Measurements from ENCODE around the gene ADIPOR1. TPM values are rescaled to one million over a fixed set of nuclear protein-coding genes. Genes with fewer than 3 reads are reported as not detected.

The ADIPOR1 gene
- total and polyA plus RNA-seq, 9 donors, result 39.7 to 119 (median 49.7) TPM

DNA sequence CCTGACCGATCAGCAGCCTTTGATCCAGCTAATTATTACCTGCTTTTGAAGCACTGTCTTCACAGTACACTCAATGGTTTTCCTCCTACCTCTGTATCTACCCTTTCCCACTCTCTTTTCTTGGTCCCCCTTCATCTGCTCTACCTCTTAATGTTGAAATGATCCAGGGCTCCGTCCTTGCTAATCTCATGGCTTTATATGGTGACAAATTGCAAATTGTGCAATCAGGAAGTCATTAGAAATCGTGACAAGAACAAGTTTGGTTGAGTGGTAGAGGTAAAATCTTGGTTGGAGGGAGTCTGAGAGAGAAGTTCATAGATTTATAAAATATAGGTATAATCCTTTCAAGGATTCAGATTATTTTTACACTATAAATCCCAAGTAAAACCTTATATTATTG, 18.5 kb upstream of the ADIPOR1 start:
- H3K4me1 ChIP-seq (ENCODE audit: insufficient read depth), result no peaks in the 10 kb centered on the region
- DNase-seq, result no peak
- no peak for TF ChIP-seq POLR2A (IDR thresholded peaks at IDR 0.05)
- TF ChIP-seq CTCF (IDR thresholded peaks at IDR 0.05), result no peak
- no peak for TF ChIP-seq EP300 (IDR thresholded peaks at IDR 0.05)
- H3K4me3 ChIP-seq, result no peak overlapping the region
- 49 to 55% (median 55%) methylated on average over 3 of the region's 3 CpGs for WGBS, 3 donors
- no peak overlapping the region for H3K27ac ChIP-seq
- H3K36me3 ChIP-seq, result no peaks in the 10 kb centered on the region
- H3K9me3 ChIP-seq, result no peaks in the 10 kb centered on the region
- no peaks in the 10 kb centered on the region for H3K27me3 ChIP-seq
- intact Hi-C loops (cut with DNase I), result no loop called here

- TF ChIP-seq EP300 (IDR thresholded peaks at IDR 0.05) (no peak), POLR2A (IDR thresholded peaks at IDR 0.05) (no peak), CTCF (IDR thresholded peaks at IDR 0.05) (no peak)
- Histone ChIP-seq H3K27me3 (no peaks in the 10 kb centered on the region), H3K4me1 (ENCODE audit: insufficient read depth) (no peaks in the 10 kb centered on the region), H3K9me3 (no peaks in the 10 kb centered on the region), H3K27ac (no peak overlapping the region), H3K36me3 (no peaks in the 10 kb centered on the region), H3K4me3 (no peak overlapping the region)
- intact Hi-C loops (cut with DNase I), result no loop called here
- DNase-seq, result no peak
- 76 to 85% (median 81%) methylated on average over 3 of the region's 3 CpGs for whole genome bisulfite sequencing, 3 donors
Observed at GRCh38 chr1:202974856-202975255, 16.7 kb upstream of the ADIPOR1 start.

GRCh38 chr1:202972046-202972445, 13.9 kb upstream of the ADIPOR1 start:
- Histone ChIP-seq H3K4me1 (ENCODE audit: insufficient read depth) (no peaks in the 10 kb centered on the region), H3K4me3 (no peak overlapping the region), H3K9me3 (no peaks in the 10 kb centered on the region), H3K27ac (no peak overlapping the region), H3K27me3 (no peaks in the 10 kb centered on the region), H3K36me3 (no peaks in the 10 kb centered on the region)
- intact Hi-C loops (cut with DNase I), result no loop called here
- 66 to 67% (median 66%) methylated on average over 4 of the region's 4 CpGs for WGBS, 3 donors
- DNase-seq, result no peak
- TF ChIP-seq CTCF (IDR thresholded peaks at IDR 0.05) (no peak), POLR2A (IDR thresholded peaks at IDR 0.05) (no peak), EP300 (IDR thresholded peaks at IDR 0.05) (no peak)

DNA sequence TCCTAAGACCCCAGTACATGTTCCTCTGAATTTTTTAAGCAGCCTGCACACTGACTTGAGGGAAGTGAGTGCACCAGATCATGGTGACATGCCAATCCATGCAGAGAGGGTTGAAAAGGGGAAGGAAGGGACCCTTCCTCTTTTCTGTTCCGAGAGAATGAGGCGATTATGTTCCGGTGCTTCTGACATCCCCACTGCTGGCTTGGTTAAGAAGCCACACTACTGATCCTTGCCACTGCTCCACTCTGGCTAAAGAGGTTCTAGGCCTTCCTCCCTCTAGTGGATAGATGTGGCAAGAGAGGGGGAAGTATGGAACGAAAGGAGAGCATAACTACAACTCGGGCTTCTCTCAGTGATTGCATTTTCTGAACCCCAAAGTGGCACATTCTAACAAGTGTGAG, 10.8 kb upstream of the ADIPOR1 start:
- peak in 1 of 5 donors; percentile 43 for DNase-seq
- H3K9me3 ChIP-seq, result no peaks in the 10 kb centered on the region
- H3K36me3 ChIP-seq, result no peaks in the 10 kb centered on the region
- no peak overlapping the region for H3K27ac ChIP-seq
- H3K4me3 ChIP-seq, result no peak overlapping the region
- intact Hi-C loops (cut with DNase I), result no loop called here
- peaks cover 5% of the 10 kb centered on the region for H3K4me1 ChIP-seq (ENCODE audit: insufficient read depth)
- peak; percentile 15 to 51 (median 46) for TF ChIP-seq CTCF (IDR thresholded peaks at IDR 0.05)
- TF ChIP-seq EP300 (IDR thresholded peaks at IDR 0.05), result no peak
- TF ChIP-seq POLR2A (IDR thresholded peaks at IDR 0.05), result no peak
- no peaks in the 10 kb centered on the region for H3K27me3 ChIP-seq
- WGBS, 3 donors, result 37 to 40% (median 37%) methylated on average over 5 of the region's 5 CpGs

Data from ovary (tissue), 9 donors.